HepG2 (cell line): ENCODE data around the gene RNF183. TPM values are rescaled to one million over a fixed set of nuclear protein-coding genes. Genes with fewer than 3 reads are reported as not detected.
"Not testable (repeated sequence)": the region's sequence is repeated elsewhere in the genome, so short reads cannot be mapped to it uniquely, and the experiment has no call there.

Experiments used
- ATAC-seq: fragments of 200-7000 bp; cut with Tn5 transposase; 3 replicates; pipeline ENCODE4 v1.9.1; 2020; ENCODE audit warnings: mild to moderate bottlenecking, moderate library complexity
- BruUV-seq: library from RNA; stranded (reverse); fragments of 400-500 nt; replicated peaks from 2 replicates; lab custom pipeline; 2021; lab: Mats Ljungman, UMichigan
- CTCF ChIA-PET: fragments of 300-600 bp; formaldehyde crosslinking; extraction: SDS; loops from one replicate; lab custom pipeline; 2021; ENCODE audit warnings: low total read pairs, inconsistent platforms, low intra/inter-chr PET ratio; lab: Yijun Ruan, JAX
- POLR2A ChIA-PET: fragments of 350-600 bp; sonication (Branson Sonifier 250); formaldehyde crosslinking; loops from one replicate; lab custom pipeline; 2020; ENCODE audit warnings: antibody characterized with exemption, inconsistent platforms; lab: Yijun Ruan, JAX
- DNase-seq: peaks from one replicate; pipeline ENCODE4 v3.0.0-alpha.2; 2015; ENCODE audit warnings: low spot score
- FAIRE-seq: peaks from 3 replicates; lab custom pipeline; 2011; peaks lifted over from hg19 to GRCh38; lab: Jason Lieb, UNC
- H2AFZ ChIP-seq: one replicate; pipeline ENCODE4 v1.6.1; 2011; ENCODE audit warnings: low read length, inconsistent platforms
- H3K27ac ChIP-seq: fragments of 300-600 bp; 3 replicates; pipeline ENCODE4 v1.8.0; 2011; ENCODE audit warnings: mixed run types, mild to moderate bottlenecking, mixed read lengths, low read length, inconsistent platforms; ENCODE audit not compliant: insufficient read depth; ENCODE audit errors: extremely low read length
- H3K27me3 ChIP-seq, 2 experiments: fragments of 200-600 bp in 1 of 2; 2 replicates in 1 of 2; 3 replicates in 1 of 2; pipeline versions ENCODE4 v1.6.0 to v1.8.0; 2011; ENCODE audit warnings: low read length in 2 of 2, mild to moderate bottlenecking in 2 of 2, moderate library complexity in 2 of 2, inconsistent platforms in 1 of 2; ENCODE audit not compliant: insufficient read depth in 2 of 2, control insufficient read depth in 1 of 2
- H3K36me3 ChIP-seq, 2 experiments: fragments of 200-600 bp in 1 of 2; replicated peaks in 1 of 2; 2 replicates in 1 of 2; 3 replicates in 1 of 2; pipeline versions ENCODE4 v1.5.1 to v1.8.0; 2011; ENCODE audit warnings: low read length in 2 of 2, inconsistent platforms in 1 of 2; ENCODE audit not compliant: insufficient read depth in 2 of 2, control insufficient read depth in 1 of 2
- H3K4me1 ChIP-seq: 2 replicates; pipeline ENCODE4 v1.5.1; 2012; ENCODE audit warnings: low read length, inconsistent platforms; ENCODE audit not compliant: insufficient read depth
- H3K4me2 ChIP-seq: 2 replicates; pipeline ENCODE4 v1.6.0; 2011; ENCODE audit warnings: low read depth, low read length, inconsistent platforms
- H3K4me3 ChIP-seq, 3 experiments: fragments of 200-600 bp in 1 of 3; sonication (generic), shearing (Covaris generic) in 1 of 3; replicated peaks in 1 of 3; 2 replicates each; pipeline ENCODE4 v1.5.1; 2011 to 2016; ENCODE audit warnings: low read length in 3 of 3, inconsistent platforms in 2 of 3, low read depth in 2 of 3, mild to moderate bottlenecking in 2 of 3, control low read depth in 1 of 3, mixed read lengths in 1 of 3; ENCODE audit not compliant: insufficient read depth in 1 of 3
- H3K79me2 ChIP-seq: one replicate; pipeline ENCODE4 v1.6.1; 2011; ENCODE audit warnings: low read length, inconsistent platforms; ENCODE audit not compliant: insufficient read depth
- H3K9ac ChIP-seq: 2 replicates; pipeline ENCODE4 v1.6.0; 2011; ENCODE audit warnings: mild to moderate bottlenecking, low read depth, low read length, inconsistent platforms; ENCODE audit not compliant: insufficient read depth
- H3K9me3 ChIP-seq: 2 replicates; pipeline ENCODE4 v1.5.1; 2012; ENCODE audit warnings: mild to moderate bottlenecking, low read length
- H4K20me1 ChIP-seq: 2 replicates; pipeline ENCODE4 v1.6.0; 2011; ENCODE audit warnings: inconsistent platforms, mild to moderate bottlenecking, low read length, moderate library complexity; ENCODE audit not compliant: insufficient read depth
- ATF6 ChIP-seq: sonication (generic); formaldehyde crosslinking; conservative IDR thresholded peaks from 2 replicates; pipeline ENCODE4 v1.4.0; 2020; ENCODE audit warnings: missing genetic modification reagents
- CREBL2 ChIP-seq: sonication (generic); formaldehyde crosslinking; IDR thresholded peaks from 2 replicates; pipeline ENCODE4 v1.8.1; 2023; ENCODE audit warnings: missing genetic modification reagents, mild to moderate bottlenecking, borderline replicate concordance
- REXO4 ChIP-seq: sonication (generic); formaldehyde crosslinking; IDR thresholded peaks from 2 replicates; pipeline ENCODE4 v1.8.0; 2022; ENCODE audit warnings: missing genetic modification reagents, mild to moderate bottlenecking, borderline replicate concordance
- RFXANK ChIP-seq: IDR thresholded peaks from 2 replicates; pipeline ENCODE4 v1.6.1; 2016
- SMARCE1 ChIP-seq: fragments of 450-650 bp; IDR thresholded peaks from 2 replicates; pipeline ENCODE4 v1.6.1; 2017; ENCODE audit warnings: borderline replicate concordance
- SNAI1 ChIP-seq: sonication (generic); formaldehyde crosslinking; IDR thresholded peaks from 2 replicates; pipeline ENCODE4 v1.5.0; 2020; ENCODE audit warnings: mild to moderate bottlenecking, missing genetic modification reagents, borderline replicate concordance
- SRSF1 ChIP-seq: fragments of 200-400 bp; formaldehyde crosslinking; optimal IDR thresholded peaks from 2 replicates; pipeline ENCODE3; 2017; ENCODE audit warnings: mild to moderate bottlenecking, low read depth, low read length, moderate library complexity
- TOPORS ChIP-seq: sonication (generic); formaldehyde crosslinking; IDR thresholded peaks from 2 replicates; pipeline ENCODE4 v1.8.0; 2023; ENCODE audit warnings: mild to moderate bottlenecking, missing genetic modification reagents
- ZNF549 ChIP-seq: sonication (generic); formaldehyde crosslinking; IDR thresholded peaks from 2 replicates; pipeline ENCODE4 v1.5.0; 2020; ENCODE audit warnings: missing genetic modification reagents
- ZNF564 ChIP-seq: sonication (generic); formaldehyde crosslinking; IDR thresholded peaks from 2 replicates; pipeline ENCODE4 v1.8.1; 2023; ENCODE audit warnings: mild to moderate bottlenecking, missing genetic modification reagents
- ZNF773 ChIP-seq: sonication (generic); formaldehyde crosslinking; IDR thresholded peaks from 2 replicates; pipeline ENCODE4 v1.4.0; 2020; ENCODE audit warnings: missing genetic modification reagents, borderline replicate concordance
- ZSCAN12 ChIP-seq: sonication (generic); formaldehyde crosslinking; IDR thresholded peaks from 2 replicates; pipeline ENCODE4 v1.9.0; 2021; ENCODE audit warnings: mild to moderate bottlenecking, missing genetic modification reagents
- WGBS: methylation state at CpG from one replicate; pipeline ENCODE4 v1.1.6; 2017; ENCODE audit warnings: low lambda C conversion rate; 5-methylcytosine and 5-hydroxymethylcytosine counted together
- in situ Hi-C: cut with HindIII; loops from 2 replicates; pipeline ENCODE4 v1.10.0; 2017; ENCODE audit warnings: low pct_unique_long_range_greater_than_20kb; ENCODE audit not compliant: extremely low pct_ligation_motif_present
- intact Hi-C: fragments of 100-400 bp; cut with micrococcal nuclease; formaldehyde crosslinking; loops from one replicate; pipeline ENCODE4 v1.10.0; 2022; ENCODE audit not compliant: unreplicated experiment
- polyA plus RNA-seq, 8 experiments: library from polyadenylated mRNA; depleted of rRNA in 3 of 8; stranded (reverse) in 7 of 8; unstranded in 1 of 8; fragments of >200 nt; fragmentation: Illumina TruSeq in 4 of 8; extraction: Trizol in 4 of 8; gene quantifications; 2 replicates each; pipeline versions ENCODE4 v1.2.1 to v1.2.3, GENCODE V29; 2011 to 2016; ENCODE audit warnings: low read depth in 4 of 8, missing spikeins in 1 of 8, mixed read lengths in 1 of 8; ENCODE audit not compliant: insufficient read depth in 1 of 8
- total RNA-seq, 5 experiments: library from RNA; depleted of rRNA; stranded (reverse); fragments of >200 nt; fragmentation: Illumina TruSeq; extraction: Trizol; gene quantifications; 2 replicates each; pipeline ENCODE4 v1.2.3, GENCODE V29; 2016; ENCODE audit warnings: low read depth in 1 of 5

The RNF183 gene
- total and polyA plus RNA-seq, 2 of the 13 experiments (the other 11 are each of a cell fraction or from before 2014, with no cell fraction given): 0.13 to 6.5 TPM

- TF ChIP-seq CREBL2 (CRISPR knock-in tag): no peak
- TF ChIP-seq SNAI1: no peak
- no peak for TF ChIP-seq SRSF1
- TF ChIP-seq RFXANK: no peak
- no peak for TF ChIP-seq SMARCE1
- TF ChIP-seq ZNF773: no peak
- TF ChIP-seq, all 625 proteins: peak for 0
Measured at GRCh38 chr9:113254991-113255390, 48.2 kb downstream of the RNF183 start (continued).

- DNase-seq (no peak), FAIRE-seq (no peak), ATAC-seq (no peak)
- H2AFZ ChIP-seq: no peak overlapping the region
- intact Hi-C loops (no loop called here), in situ Hi-C loops (no loop called here)
- H3K9me3 ChIP-seq: no peaks in the 10 kb centered on the region
- no peak overlapping the region for H3K4me2 ChIP-seq
- TF ChIP-seq REXO4 (CRISPR knock-in tag) (no peak), ATF6 (CRISPR knock-in tag) (no peak), TOPORS (CRISPR knock-in tag) (no peak), ZNF549 (no peak), ZSCAN12 (CRISPR knock-in tag) (no peak), ZNF564 (CRISPR knock-in tag) (peak; percentile 96)
- H4K20me1 ChIP-seq: peaks cover 4% of the 10 kb centered on the region; the same call in 1 of the 2 replicates
- BruUV-seq: no TSS peak
- H3K9ac ChIP-seq: no peak overlapping the region
- peaks cover 6 to 8% of the 10 kb centered on the region in 2 experiments; a peak in 3 of 5 replicates for H3K36me3 ChIP-seq
- H3K4me1 ChIP-seq: no peaks in the 10 kb centered on the region
- 100% methylated on average over 2 of the region's 2 CpGs for WGBS
- H3K27ac ChIP-seq: no peak overlapping the region
- H3K79me2 ChIP-seq: peaks cover 28% of the 10 kb centered on the region
- no peak overlapping the region for H3K4me3 ChIP-seq
- no peaks in the 10 kb centered on the region for H3K27me3 ChIP-seq
- ChIA-PET CTCF (no interaction called here), POLR2A (no interaction called here)
Measured at GRCh38 chr9:113250807-113251206, 52.4 kb downstream of the RNF183 start.

GRCh38 chr9:113249661-113250060, 53.5 kb downstream of the RNF183 start:
- H3K27ac ChIP-seq, CTCF ChIA-PET, H3K9ac ChIP-seq, H3K27me3 ChIP-seq, H3K4me1 ChIP-seq, DNase-seq, BruUV-seq, H3K9me3 ChIP-seq, POLR2A ChIA-PET, H3K4me3 ChIP-seq, H3K36me3 ChIP-seq, FAIRE-seq, H4K20me1 ChIP-seq, in situ Hi-C loops, H3K4me2 ChIP-seq, H2AFZ ChIP-seq, ATAC-seq, intact Hi-C loops: not testable (repeated sequence)
- peaks cover 30% of the 10 kb centered on the region for H3K79me2 ChIP-seq
- 92% methylated on average over 2 of the region's 2 CpGs for WGBS
